ENCODE measurements around the gene CDC14A.
"Not testable (repeated sequence)": the region's sequence is repeated elsewhere in the genome, so short reads cannot be mapped to it uniquely, and the experiment has no call there.

The CDC14A gene

GRCh38 chr1:100337878-100338277, 14.4 kb upstream of the CDC14A start:
- DNase-seq = not testable (repeated sequence)

GRCh38 chr1:100339735-100340134, 12.6 kb upstream of the CDC14A start:
- not testable (repeated sequence) for DNase-seq

GRCh38 chr1:100340494-100340893, 11.8 kb upstream of the CDC14A start:
- DNase-seq = no peak

GRCh38 chr1:100342348-100342747, 10.0 kb upstream of the CDC14A start:
- DNase-seq = no peak

GRCh38 chr1:100343897-100344296, 8.4 kb upstream of the CDC14A start:
- no peak for DNase-seq

- DNase-seq = no peak
Observed at GRCh38 chr1:100344774-100345173, 7.5 kb upstream of the CDC14A start.

GRCh38 chr1:100346387-100346786, 5.9 kb upstream of the CDC14A start:
- no peak for DNase-seq

GRCh38 chr1:100347009-100347966, 5.0 kb upstream of the CDC14A start:
- DNase-seq = no peak

- DNase-seq = no peak
Observed at GRCh38 chr1:100348549-100349144, 3.7 kb upstream of the CDC14A start.

GRCh38 chr1:100349246-100349645, 3.1 kb upstream of the CDC14A start:
- DNase-seq = no peak

GRCh38 chr1:100350787-100351094, 1.6 kb upstream of the CDC14A start:
- DNase-seq = no peak

- DNase-seq = peak; percentile 89
Observed at GRCh38 chr1:100351095-100351887, 1.0 kb upstream of the CDC14A start.

- peak; percentile 43 for DNase-seq
Observed at GRCh38 chr1:100353071-100353801, 930 bp downstream of the CDC14A start.

- no peak for DNase-seq
Observed at GRCh38 chr1:100353988-100354387, 1.7 kb downstream of the CDC14A start.

- DNase-seq = peak; percentile 43
Observed at GRCh38 chr1:100354971-100355394, 2.7 kb downstream of the CDC14A start.

GRCh38 chr1:100358210-100358609, 5.9 kb downstream of the CDC14A start:
- no peak for DNase-seq

GRCh38 chr1:100359139-100359538, 6.8 kb downstream of the CDC14A start:
- DNase-seq = no peak

- no peak for DNase-seq
Observed at GRCh38 chr1:100360790-100361510, 8.6 kb downstream of the CDC14A start.

- DNase-seq = no peak
Observed at GRCh38 chr1:100361511-100362089, 9.3 kb downstream of the CDC14A start.

- DNase-seq = peak; percentile 18
Observed at GRCh38 chr1:100362821-100363466, 10.6 kb downstream of the CDC14A start.

- DNase-seq = no peak
Observed at GRCh38 chr1:100363831-100364230, 11.5 kb downstream of the CDC14A start.

Measured in CD4-positive, alpha-beta T cell treated with Interleukin-15 for 1 hour (primary cell).